ENCODE data around the gene PRAMEF9.
"Not testable (repeated sequence)": the region's sequence is repeated elsewhere in the genome, so short reads cannot be mapped to it uniquely, and the experiment has no call there.

Gene PRAMEF9

DNA sequence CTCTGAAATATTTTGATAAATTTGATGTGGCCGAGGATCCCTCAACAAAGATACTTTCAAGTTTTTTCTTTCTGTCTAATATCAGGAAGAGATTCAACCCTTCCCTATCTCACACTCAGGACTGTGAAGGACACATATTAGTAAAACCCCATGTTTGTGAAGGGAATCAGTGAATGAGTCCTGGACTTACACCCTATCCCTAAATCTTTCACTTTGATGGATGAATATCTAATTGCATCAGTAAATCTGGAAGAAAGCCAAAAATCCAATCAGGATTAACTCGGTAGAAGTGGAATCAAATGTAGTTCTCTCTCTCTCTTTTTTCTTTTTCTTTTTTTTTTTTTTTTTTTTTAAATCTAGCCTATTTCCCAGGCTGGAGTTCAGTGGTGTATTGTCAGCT, at the start of gene PRAMEF9:
TSS of gene PRAMEF9 (plus strand) at position 301 of the 400 bp plus-strand sequence. CDS start 3,433 bp downstream, outside the sequence.
- DNase-seq (ENCODE audit: insufficient read length, low spot score); FAIRE-seq: not testable (repeated sequence)

DNA sequence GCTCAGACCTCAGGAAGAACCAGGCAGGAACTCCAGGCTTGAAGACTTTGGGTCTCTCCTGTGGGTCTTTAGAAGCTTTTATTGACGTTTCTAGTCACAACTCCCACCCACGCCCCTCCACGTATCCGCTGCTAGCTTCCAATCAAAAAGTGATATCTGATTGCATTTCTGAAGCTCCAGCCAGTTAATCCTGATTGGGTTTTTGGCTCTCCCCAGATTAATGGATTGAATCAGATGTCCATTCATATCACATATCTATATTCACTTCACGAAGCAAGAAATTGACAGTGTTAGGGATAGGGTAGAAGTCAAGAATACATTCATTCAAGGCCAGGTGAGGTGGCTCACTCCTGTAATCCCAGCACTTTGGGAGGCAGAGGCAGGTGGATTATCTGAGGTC, 15.7 kb upstream of the PRAMEF9 start, which contains the start of gene PRAMEF26:
TSS of gene PRAMEF26 (minus strand) at position 101 of the 400 bp plus-strand sequence. CDS start 2,914 bp downstream, outside the sequence.
- not testable (repeated sequence) for FAIRE-seq; DNase-seq (ENCODE audit: insufficient read length, low spot score)

DNA sequence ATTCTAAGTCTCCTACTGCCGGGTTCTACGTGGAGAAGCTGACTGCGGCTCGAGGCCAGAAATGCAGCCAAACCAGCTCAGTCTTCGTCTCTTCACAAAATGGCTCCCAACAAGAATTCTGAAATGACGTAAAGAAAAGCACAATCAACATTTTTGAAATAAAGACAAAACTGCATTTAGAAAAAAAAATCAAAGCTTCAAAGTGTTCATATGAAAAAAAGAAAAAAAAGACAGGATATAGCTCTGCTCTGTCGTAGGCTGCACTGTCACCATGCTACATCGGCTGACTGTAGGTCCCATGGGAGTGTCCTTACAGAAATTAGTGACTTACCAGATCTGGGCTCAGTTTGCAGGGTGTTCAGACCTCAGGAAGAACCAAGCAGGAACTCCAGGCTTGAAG, 6.1 kb upstream of the PRAMEF9 start, which contains the start of gene HNRNPCL4:
TSS of gene HNRNPCL4 (minus strand) at position 101 of the 400 bp plus-strand sequence. CDS start 164 bp downstream, outside the sequence.
- not testable (repeated sequence) for FAIRE-seq; DNase-seq (ENCODE audit: insufficient read length, low spot score)

DNA sequence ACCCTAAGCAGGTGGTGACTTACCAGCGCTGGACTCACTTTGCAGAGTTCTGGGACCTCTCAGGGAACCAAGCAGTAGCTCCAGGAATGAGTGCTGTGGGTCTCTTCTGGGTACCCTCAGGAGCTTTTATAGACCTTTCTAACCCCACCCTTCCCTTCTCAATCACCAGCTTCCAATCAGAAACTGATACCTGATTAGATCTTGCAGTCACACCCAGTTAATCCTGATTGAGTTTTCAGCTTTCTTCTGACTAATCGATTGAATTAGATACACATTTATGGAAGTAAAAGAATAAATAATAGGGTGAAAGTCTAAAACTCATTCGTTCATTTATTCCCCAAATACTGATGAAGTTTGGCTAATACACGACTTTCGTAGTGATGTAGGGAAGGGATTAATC, 29.7 kb downstream of the PRAMEF9 start, which contains the start of gene PRAMEF13:
TSS of gene PRAMEF13 (minus strand) at position 101 of the 400 bp plus-strand sequence. CDS start 1,820 bp downstream, outside the sequence.
- FAIRE-seq; DNase-seq (ENCODE audit: insufficient read length, low spot score): not testable (repeated sequence)

DNA sequence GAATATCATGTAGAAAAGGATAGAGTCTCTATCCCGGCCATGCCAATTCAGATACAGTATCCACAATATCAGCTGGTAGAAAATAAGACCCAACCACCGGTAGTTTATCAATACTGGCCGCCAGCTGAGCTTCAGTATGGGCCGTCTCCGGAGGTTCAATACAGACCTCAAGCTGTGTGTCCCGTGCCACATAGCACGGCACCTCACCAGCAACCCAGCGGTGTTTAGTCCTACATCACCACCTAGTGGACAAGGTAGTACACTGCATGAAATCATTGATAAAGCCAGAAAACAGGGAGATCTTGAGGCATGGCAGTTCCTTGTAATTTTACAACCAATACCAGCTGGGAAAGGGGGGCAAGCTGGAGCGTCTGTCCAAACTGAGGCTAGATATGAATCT, 37.1 kb downstream of the PRAMEF9 start:
- not testable (repeated sequence) for DNase-seq (ENCODE audit: insufficient read length, low spot score); FAIRE-seq

DNA sequence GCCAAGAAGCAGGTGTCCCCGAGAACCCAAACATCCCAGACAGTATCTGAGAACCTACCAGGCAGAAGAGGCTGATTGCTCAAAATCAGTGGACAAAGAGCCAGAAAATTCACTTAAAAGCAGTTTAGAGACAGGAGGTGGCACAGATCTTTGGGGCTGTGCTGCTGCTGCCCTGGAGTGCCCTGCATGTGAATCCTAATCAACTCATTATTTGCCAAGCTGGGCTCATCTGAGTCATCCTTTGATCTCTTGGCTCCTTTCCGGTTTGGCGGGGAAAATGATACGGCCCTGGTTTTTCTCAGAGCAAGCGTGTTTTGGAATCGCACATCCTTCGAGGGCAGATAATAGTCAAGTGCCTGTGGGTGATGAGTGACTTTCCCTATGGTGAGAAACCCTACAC, 45.0 kb downstream of the PRAMEF9 start:
- not testable (repeated sequence) for FAIRE-seq; DNase-seq (ENCODE audit: insufficient read length, low spot score)

DNA sequence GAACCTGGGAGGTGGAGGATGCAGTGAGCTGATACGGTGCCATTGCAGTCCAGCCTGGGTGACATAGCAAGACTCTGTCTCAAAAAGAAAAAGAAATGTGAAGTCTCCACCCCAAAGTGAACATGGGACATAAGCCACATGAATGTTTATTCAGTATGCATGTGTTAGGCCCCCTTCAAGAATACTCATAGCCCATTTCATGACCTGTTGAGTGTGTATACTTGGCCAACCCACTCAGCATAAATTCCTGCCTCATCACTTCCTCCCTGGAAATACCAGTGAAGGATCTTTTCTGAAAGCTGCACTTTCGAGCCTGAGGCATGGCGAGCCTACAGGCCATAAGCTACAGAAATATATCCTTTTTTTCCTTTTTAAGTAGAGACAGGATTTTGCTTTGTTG, 47.6 kb downstream of the PRAMEF9 start:
- not testable (repeated sequence) for FAIRE-seq; DNase-seq (ENCODE audit: insufficient read length, low spot score)

DNA sequence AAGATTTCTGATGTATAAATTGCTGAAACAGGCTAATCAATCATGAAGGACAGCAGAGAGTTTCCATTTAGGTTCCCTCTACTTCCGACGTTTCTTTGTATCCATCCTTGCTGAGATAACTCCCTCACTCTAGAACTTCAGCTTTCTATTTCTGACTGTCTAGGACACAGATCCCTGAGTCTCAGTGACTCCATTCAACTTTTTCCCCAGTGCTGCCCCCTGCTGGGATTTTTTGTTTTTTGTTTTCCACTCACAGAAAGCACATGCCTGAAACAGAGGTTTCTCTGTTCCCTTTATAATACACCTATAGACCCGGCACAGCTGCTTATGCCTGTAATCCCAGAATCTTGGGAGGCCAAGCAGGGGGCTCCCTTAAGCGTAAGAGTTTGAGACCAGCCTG, 51.1 kb downstream of the PRAMEF9 start:
- not testable (repeated sequence) for FAIRE-seq; DNase-seq (ENCODE audit: insufficient read length, low spot score)

DNA sequence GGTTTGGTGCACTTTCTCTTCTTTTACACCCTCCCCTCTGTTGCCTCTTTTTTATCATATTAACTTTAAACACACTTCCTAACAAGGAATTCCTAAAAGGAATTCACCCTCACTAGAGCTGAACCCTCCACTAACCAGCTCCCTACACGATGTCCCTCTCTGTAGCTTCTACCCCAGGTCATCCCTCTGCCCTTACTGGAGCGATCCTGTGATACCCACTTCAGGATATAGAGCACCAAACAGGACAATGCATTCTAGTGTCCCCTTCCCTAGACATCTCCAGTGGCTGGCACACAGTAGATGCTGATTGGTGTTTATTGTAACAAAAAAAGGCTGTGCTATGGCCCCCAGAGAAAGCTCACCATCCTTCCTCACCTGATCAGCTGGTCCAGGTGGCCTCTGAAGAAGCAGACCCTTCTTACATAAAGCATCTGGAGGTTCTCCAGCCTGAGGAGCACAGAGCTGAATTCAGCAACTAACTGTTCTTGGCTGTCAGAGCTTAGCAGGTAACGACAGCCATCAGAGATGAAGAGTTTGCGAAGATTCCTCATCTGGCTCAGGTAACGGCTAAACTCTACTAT, 52.9 kb downstream of the PRAMEF9 start:
- no peak for FAIRE-seq
- DNase-seq (ENCODE audit: insufficient read length, low spot score): no peak

DNA sequence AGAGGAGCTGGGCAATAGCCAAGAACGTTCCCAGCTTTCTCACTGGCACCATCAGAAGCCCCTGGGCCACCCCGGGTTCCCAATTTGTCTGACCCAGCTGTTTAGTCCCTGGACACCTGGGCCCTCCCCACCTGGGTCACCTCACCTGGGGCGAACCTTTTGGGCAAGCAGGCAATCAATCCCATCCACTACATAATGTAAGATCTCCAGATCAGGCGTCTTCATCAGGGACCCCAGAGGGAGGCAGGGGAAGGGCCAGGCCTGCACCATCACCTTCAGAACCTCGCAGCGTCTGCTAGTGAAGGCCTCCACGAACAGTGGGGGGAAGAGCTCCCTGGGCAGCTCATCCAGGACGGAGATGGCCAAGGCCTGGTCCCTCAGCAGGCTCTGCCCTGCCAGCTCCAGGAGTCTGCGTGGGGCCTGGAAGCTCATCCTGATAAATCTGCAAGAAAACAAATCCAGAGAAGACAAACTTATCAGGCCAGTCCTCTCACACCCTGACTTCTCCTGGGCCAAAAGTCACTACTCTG, 54.1 kb downstream of the PRAMEF9 start, which contains the start of gene PRAMEF18:
TSS of gene PRAMEF18 (minus strand) at position 480 of the 530 bp plus-strand sequence. CDS start at position 432, 48 bp downstream.
- FAIRE-seq; DNase-seq (ENCODE audit: insufficient read length, low spot score): not testable (repeated sequence)

DNA sequence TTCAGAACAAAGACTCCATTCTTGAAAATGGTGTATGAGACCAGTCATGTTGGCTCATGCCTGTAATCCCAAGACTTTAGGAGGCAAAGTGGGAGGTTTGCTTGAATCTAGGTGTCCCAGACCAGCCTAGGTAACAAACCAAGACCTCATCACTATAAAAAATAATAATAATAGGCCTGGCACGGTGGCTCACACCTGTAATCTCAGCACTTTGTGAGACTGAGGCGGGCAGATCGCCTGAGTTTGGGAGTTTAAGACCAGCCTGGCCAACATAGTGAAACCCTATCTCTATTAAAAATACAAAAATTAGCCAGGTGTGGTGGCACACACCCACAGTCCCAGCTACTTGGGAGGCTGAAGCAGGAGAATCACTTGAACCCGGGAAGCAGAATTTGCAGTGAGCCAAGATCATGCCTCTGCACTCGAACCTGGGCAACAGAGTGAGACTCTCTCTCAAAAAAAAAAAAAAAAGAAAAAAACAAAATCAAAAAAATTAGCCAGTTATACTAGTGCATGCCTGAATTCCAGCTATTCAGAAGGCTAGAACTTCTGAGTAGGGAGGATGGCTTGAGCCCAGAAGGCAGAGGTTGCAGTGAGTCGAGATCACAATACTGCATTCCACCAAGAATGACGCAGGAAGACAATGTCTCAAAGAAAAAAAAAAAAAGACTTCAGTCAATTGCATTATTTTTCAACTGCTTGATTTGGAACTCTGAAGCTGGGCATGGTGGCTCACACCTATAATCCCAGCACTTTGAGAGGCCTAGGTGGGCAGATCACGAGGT, 55.8 kb downstream of the PRAMEF9 start:
- FAIRE-seq; DNase-seq (ENCODE audit: insufficient read length, low spot score): not testable (repeated sequence)

DNA sequence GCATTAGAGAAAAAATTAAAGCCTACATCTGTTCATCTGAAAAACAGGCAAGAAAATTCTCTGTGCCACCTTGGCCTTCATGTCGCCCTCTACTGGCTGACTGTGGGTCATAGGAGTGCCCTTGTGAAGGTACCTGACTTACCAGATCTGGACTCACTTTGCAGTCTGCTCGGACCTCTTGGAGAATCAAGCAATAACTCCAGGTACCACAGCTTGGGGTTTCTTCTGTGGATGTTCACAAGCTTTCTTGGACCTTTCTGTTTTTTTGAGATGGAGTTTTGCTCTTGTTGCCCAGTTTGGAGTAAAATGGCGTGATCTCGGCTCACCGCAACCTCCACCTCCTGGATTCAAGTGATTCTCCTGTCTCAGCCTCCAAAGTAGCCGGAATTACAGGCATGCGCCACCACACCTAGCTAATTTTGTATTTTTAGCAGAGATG, 56.7 kb downstream of the PRAMEF9 start:
- no peak for FAIRE-seq
- DNase-seq (ENCODE audit: insufficient read length, low spot score): no peak

All from HTR-8/SVneo (cell line).